GM18499 (cell line): ENCODE measurements around the gene PRKD2.

Experiments used
- ATAC-seq: cut with Tn5 transposase; IDR thresholded peaks from one replicate; pipeline ENCODE4 v1.9.1; 2021; ENCODE audit warnings: moderate number of reproducible peaks; ENCODE audit not compliant: insufficient read depth, unreplicated experiment

PRKD2 gene

GRCh38 chr19:46742926-46743480, 26.1 kb upstream of the PRKD2 start:
- ATAC-seq, result no peak

- no peak for ATAC-seq
Measured at GRCh38 chr19:46741447-46741846, 24.5 kb upstream of the PRKD2 start.

GRCh38 chr19:46739290-46739771, 22.4 kb upstream of the PRKD2 start:
- no peak for ATAC-seq

GRCh38 chr19:46737761-46738171, 20.9 kb upstream of the PRKD2 start:
- ATAC-seq, result no peak

GRCh38 chr19:46737298-46737654, 20.4 kb upstream of the PRKD2 start:
- ATAC-seq, result no peak

DNA sequence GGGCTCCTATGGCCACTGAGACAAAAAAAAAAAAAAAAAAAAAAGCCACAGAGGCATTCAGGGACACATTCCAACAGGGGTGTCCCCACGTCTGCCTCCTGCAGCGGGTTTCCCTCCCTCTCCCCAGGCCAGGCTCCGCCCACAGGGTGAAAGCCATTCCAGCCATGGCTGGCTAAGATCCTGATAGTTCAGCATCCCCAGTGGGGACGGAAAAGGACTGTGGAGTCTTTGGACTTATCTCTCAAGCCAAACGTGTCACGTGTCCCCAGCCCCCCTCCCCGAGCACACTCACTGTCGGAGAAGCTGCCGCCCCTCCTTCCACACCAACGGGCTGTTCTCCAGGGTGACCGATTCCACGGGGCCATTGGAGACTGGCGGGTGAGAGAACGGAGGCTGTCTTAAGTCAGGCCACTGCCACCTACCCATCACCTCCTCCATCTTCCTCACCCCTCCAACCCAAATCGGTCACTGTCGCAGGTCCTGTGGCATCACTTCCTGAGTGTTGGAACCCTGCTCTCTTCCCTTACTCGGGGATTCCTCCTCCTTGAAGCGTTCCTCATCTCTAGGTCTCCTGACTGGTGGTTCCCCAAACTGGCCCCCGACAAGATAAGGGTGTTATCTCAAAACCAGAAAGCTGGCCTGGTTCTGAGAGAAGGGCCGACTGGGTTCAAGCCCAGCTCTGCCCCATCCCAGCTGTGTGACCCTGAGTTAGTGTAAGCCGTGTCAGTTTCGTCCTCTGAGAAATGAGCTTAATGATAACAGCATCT, 19.8 kb upstream of the PRKD2 start:
- ATAC-seq, result no peak

DNA sequence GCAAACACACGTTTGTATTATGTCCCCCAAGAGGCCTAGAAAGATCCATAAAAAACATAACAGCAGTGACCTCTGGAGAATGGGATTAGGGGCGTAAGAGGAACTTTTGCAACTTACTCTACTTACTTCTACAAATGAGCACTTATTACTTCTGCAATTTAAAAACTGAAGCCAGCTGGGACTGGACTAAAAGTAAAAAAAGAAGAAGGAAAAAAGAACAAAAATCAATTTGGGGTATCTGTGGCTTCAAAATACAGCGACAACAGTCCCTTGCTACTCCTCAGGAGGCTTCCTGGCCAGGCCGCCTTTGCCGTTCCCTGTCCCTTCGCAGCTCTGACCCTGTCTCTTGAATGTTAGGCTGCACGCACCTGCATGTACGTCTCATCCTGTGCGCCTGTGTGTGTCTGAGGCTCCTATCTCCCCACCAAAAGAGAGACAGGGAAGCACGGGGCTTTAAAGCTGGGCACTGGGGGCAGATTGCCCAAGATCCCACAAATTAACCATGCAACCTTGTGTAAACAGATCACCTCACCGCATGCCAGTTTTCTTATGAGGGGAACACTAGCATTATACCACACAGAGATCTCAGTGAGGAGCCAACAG, 16.9 kb upstream of the PRKD2 start:
- ATAC-seq, result no peak

DNA sequence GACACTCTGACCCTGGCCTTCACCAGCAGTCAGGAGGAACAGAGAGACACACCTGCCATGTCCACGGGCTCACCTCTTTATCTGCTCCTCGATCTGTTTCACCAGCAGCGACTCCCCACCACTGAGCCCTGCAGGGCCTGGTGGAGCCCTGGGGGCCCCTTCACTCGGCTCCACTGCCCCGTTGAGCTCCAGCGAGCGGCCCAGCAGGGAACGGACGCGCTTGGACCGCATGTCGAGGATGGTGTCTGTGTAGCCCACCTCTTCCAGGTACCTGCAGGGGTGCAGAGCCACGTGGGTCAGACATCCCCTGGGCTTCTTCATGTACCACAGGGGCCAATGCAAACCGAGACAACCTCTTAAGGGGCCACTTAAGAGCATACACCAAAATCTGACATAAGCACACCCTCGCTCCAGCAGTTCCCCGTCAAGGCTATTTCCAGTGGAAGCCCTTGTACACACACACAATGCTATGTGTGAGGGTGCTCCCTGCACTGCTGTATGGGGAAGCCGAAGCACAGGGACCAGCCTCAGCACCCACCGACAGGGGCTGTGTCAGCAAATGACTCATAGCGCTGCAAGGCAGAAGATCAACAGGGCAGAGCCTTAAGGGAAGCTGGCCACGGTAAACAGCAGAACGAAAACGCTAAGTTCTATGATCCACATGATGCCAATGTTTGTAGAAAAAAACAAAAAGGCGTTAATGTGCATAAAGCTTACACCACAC, 16.2 kb upstream of the PRKD2 start:
- no peak for ATAC-seq

DNA sequence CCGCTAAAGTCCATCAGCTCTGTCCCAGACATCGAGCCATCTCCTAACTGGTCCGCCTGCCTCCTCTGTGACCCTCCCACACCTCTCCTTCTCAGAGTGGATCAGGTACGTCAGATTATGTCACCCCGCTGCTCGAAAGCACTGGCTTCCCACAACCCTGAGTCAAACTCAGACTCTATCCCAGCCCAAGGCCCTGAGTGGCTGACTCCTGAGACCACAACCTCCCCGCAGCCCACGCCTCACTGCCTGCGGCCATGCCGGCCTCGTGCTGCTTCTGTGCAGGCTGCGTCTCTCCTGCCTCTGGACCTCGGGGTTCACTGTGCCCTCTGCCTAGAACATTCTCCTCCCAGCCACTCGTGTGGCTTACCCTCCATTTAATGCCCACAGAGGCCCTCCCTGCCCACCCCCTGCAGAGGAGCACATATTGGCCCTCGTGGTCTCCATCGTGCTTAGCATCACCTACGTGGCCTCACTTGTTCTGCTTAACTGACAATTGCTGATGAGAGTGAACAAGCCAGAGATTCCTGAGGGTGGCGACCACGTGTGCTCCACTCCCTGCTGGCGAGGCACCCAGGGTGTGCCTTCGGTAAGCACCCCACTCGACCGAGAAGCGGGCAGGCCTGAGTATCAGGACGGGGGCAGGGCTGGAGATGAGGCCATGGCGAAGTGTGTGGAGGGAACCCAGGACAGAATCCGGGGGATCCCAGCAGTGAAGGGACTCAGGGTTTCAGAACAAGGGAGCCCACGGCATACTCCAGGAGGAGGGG, 15.4 kb upstream of the PRKD2 start:
- no peak for ATAC-seq

DNA sequence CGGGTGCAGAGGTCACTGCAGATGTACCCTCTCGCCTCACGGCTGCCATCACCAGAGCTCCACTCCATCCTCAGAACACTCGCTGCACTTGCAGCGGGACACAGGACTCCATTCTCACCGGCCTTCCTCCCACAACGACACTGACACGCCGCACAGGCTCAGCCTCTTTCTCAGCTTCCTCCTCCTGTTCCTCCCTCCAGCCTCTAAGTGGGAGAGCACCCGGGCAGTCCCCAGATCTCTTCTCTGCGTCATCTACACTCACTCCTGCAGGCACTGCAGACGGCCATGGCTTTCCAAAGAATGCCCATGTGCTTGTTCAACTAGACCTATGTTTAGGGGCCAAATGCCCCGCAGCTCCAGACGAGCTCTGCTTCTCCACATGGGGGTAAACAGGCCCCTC, 14.7 kb upstream of the PRKD2 start:
- ATAC-seq, result no peak

DNA sequence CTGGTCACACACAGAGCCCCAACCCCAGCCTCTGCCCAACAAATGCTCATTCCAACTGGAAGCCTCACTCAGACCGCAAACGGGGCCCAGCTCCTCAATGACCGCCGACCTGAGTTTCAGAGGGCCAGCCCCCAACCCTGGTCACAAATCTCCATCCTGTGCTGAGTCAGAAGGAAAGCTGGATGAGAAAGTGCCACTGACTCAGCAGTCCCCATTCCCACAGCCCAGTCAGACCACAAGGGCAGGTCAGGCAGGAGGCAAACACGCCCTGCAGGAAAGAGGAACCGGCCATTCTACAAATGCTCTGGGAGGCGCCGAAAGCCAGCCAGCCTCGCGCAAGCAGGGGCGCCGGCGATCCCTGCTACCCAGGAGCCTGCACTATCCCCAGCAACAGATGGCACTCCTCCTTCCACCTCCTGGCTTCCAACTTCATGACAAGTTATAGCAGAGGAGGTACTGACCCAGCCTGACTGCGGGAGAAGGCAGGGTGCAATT, 14.1 kb upstream of the PRKD2 start:
- ATAC-seq, result no peak

GRCh38 chr19:46730595-46730994, 13.7 kb upstream of the PRKD2 start:
- no peak for ATAC-seq

DNA sequence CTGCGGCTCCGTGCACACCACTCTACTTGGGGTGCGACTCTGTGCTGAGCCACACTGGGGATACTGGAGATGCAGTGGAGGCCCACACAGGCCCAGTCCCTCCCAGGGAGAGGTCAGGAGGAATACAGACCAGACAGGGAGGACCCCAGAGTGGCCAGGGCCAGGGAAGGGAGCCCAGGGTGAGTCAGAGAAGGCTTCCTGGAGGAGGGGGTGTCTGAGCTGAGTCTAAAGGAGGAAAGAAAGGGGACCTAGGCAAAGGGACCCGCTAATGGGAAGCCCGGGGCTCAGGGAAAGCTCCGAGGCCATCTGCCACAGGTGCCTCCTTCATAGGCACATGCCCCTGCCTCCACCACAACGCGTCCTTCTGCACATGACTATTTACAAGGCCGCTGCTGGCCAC, 13.3 kb upstream of the PRKD2 start:
- no peak for ATAC-seq

DNA sequence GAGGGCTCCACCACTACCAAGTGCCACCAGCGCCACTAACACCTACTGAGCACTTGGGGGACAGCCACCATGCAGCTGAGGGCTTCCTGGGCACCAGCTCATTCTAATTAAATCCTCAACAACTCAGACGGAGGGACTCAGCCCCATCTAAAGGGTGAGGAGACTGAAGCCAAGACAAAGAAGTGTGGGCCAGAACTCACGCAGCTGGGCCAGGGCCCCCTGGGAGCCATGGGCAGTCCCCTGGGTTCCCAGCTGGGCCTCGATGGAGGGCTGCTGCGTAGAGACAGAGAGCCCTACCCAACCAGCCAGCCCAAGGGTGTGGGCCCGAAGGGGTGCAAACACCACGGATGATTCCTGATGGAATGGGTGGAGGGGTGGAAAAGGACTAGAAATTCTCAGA, 12.8 kb upstream of the PRKD2 start:
- no peak for ATAC-seq

DNA sequence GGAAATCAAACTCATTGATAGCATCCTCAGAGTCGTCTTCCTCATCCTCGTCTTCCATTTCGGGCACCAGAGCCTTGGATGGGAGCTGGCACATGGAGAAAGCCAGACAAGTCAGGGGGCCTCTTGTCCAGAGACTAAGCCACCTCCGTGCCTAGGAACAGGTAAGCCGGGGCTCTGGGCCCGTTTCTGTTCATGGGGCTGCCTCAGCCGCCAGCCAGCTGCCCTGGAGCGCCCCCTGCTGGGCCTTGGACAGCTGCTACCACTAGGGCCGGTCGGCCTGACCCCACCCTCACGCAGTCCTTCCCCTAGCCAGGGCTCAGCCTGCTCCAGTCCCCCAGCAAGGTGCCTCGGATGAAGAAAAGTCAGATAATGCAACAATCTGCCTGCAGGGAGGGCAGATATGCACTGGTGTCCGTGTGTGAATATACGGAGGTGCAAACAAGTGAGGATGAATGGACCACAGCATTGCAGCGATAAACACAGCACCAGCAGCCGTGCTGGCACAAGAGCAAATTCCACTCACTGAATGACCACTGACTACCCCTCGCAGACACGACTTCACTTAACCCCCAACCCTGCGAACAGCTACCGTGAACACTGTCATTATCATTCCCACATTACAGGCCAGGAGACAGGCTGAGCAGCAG, 11.9 kb upstream of the PRKD2 start:
- no peak for ATAC-seq

DNA sequence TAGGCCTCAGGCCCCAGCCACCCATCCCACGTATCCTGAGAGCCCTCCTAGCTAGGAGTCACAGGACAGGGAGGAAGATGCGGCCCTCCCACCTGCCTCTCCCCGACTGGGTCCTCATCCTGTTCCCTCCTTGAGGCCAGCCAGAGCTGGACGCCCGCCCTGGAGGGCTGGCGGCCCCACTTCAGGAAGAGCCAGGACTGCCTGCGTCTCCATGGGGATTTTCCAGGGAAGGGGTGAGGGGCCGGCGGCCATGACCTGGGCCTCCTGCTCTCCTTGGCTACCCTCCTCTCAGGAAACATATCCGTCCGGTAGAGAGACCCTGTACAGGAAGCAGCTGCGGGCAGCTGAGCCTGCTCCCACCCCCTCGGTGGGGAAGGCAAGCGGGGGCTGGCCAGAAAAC, 11.3 kb upstream of the PRKD2 start:
- no peak for ATAC-seq

DNA sequence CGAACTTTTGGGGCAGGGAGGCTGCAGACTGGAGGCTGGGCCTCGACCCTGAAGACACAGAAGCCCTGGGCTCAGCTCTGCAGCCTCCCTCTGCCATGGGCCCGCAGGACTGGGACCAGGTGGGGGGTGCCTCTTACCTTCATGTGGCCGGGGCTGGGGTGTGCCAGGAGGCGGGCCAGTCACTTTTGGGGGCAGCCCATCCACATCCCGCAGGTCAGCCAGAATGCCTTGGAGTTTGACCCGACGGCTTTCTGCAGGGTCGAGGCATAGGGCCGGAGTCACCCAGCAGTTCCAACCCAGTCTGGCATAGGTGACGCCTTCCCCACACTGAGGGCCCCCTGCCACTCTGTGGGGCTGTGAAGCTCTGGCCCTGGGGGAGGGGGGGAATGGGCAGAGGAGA, 10.8 kb upstream of the PRKD2 start:
- no peak for ATAC-seq

DNA sequence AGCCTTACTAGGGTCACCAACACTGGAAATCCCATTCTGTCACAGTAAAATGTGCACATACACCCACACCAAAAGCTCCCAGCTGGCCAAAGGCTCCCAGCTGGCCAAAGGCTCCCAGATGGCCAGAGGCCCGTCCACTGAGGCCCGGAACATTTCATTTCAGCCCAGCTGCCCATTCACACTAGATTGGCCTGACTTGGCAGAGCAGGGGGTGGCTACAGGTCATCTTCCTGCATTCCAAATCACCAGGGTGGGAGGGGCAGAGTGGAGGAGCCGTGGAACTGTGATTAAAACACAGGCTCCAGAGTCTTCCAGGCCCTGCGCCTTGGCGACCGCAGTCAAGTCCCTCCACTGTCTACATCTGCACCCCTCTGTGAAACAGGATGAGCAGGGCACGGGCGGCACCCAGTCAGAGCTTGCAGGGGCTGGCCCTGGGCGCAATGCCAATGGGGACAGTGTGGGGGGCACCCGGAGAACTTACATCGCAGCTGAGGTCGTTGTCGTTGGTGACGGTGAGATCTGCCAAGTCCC, 10.1 kb upstream of the PRKD2 start:
- ATAC-seq, result no peak

GRCh38 chr19:46726551-46726950, 9.6 kb upstream of the PRKD2 start:
- ATAC-seq, result no peak
